ENCODE measurements around the gene TTC22.

TTC22 gene

GRCh38 chr1:54808443-54809207, 7.5 kb upstream of the TTC22 start:
- no peak for DNase-seq (ENCODE audit: low read depth, low spot score)

DNA sequence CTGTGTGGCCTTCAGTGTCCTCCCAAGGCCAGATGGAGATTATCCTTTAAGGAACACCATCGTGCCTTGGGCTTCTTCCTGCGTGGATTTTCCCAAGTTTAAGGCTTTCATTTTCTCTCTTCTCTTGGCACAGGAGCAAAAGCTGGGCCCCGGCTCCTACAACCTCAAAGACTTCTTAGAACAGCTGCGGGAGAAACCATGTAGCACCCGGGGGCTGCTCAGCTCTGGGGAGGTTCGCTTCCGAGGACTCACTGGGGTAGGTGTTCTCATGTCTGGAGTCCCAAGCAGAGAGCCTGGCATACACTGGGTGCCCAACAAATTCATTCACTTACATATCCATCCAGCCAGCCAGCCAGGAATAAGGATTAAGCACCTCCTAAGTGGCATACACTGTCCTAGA, 6.6 kb upstream of the TTC22 start:
- DNase-seq (ENCODE audit: low read depth, low spot score) = no peak

DNA sequence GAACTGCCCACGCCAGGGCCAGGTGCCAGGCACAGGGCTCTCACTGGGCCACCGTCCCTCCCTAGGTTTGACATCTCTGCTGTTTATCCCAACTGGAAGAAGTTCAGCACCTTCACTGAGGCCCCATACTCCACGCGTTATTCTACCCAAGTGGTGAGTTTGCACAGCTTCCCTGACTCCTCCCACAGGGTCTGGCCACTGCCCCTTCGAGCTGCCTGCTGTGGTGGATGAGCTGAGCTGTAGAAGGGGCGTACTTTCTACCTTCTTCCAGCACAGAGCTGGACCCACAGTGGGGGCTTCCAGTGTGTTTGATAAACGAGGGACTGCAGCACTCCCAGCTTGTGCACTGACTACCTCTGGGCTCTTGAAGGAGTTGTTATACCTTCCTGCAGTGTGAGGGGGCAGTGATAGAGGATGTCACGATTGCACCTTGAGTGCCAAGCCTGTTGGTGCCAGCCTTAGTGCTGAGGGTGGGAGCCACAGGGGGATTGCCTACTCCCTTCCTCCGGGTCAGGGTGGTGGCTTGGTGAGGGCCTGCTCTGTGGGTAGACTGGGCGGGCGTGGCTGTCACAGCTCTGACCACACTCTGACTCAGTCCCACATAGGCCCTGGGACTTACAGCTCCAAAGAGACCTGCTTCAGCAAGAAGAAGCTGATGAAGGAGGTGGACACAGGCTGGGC, 5.9 kb upstream of the TTC22 start:
- DNase-seq (ENCODE audit: low read depth, low spot score) = no peak

DNA sequence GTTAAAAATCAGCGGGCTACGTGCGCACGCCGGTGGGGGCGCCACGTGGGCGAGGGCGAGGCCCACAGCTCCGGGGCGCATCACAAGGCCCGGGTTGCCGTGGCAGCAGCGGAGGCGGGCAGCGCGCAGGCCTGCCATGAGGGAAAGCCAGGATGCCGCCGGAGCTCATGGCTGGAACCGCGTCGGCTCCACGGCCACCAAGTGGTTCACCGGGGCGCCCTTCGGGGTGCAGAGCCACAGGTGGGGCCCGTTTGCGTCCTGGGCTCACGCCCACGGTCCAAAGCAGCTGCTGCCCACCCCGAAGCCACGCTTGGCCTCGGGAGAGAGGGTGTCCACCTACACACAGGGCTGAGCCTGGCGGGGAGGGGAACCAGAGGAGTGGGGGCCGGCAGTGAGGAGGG, 4.9 kb upstream of the TTC22 start:
- DNase-seq (ENCODE audit: low read depth, low spot score) = no peak

GRCh38 chr1:54805466-54805865, 4.3 kb upstream of the TTC22 start:
- DNase-seq (ENCODE audit: low read depth, low spot score) = no peak

- no peak for DNase-seq (ENCODE audit: low read depth, low spot score)
Measured at GRCh38 chr1:54804471-54805132, 3.5 kb upstream of the TTC22 start.

DNA sequence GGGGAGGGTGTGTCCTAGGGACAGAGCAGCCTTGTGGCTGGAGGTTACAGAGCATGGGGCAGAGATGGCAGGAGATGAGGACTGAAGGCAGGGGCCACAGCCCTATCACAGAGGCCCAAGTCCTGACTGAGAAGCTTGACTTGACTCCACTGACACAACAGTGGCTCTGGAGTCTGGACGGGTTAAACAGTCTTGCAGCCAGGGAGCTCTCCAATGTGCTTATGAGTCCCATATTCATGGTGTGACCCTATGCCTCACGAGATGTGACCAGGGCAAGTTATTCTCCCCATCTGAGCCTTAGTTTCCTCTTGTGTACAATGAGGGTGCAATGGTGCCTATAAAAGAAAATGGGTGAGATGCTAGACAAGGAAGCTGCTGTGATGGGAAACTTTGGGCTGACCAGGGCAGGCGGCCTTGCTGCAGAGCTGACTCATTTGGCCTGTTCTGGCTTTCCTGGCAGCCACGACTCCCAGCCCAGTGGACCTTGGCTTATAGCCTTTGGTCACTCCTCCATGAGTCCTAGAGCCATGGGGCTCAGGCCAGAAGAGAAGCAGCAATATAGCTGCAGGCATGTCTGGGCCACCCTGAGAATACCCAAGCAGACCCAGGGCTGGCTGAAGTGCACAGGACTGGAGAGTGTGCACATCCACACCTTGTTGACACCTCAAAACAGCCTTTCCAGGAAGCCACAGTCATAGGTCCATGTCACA, 2.8 kb upstream of the TTC22 start:
- DNase-seq (ENCODE audit: low read depth, low spot score) = no peak

DNA sequence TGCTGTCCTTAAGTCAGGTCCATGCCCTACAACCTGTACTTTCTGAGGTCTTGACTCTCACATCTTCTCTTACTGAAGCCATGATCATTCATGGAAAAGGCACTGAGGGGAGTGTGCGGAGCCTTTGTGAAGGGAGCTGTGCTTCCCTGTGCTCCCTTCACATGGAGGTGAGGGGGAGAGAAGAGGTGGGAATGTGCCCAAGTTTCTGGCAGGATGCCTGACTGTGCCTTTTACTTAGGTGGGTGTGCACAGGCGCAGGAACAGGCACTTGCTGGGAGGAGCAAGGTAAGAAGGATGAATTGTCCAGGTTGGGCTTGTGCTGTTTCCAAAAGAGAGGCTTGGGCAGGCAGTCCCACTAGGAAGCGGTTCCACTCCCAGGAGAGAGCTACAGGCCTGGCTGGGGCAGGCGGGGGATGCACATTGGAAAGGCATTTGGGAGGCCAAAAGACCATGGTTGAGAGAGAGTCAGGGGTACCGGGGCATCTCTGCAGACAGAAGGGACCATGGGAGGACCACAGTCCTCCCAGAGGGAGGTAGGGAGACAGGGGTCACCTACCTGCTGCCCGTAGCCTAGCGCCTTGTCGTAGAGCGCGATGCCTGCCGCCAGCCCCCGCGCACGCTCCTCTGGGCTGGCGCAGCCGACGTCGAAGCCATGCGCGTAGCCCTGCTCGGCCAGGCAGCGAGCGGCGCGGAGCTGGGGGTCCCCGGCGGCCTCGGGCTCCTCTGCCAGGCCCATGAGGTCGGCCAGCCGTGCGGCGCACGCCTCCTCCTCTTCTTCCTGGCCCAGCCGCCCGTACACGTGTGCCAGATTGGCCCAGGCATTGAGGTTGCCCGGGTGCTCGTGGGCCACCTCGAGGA, 853 bp downstream of the TTC22 start:
- DNase-seq (ENCODE audit: low read depth, low spot score) = peak; percentile 27

GRCh38 chr1:54798769-54799641, 2.1 kb downstream of the TTC22 start:
- DNase-seq (ENCODE audit: low read depth, low spot score) = no peak

DNA sequence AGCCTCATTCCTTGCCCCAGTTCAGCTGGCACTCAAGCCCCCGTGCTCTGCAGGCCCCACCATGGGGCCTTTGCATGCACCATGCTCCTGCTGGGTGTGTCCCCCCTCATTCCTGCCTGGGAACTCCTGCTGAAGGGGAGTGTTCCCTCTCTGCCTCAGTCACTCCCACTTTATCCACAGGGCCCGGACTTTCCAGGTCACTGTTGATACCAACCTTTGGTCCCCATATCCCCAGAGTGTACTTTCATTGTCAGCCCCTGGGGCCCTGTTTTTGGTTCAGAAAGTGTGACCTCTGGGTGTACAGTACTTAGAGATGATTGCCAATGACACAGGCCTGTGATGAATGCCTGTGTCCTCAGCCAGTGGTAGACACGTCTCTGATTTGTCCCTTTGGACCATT, 2.9 kb downstream of the TTC22 start:
- DNase-seq (ENCODE audit: low read depth, low spot score) = no peak

- no peak for DNase-seq (ENCODE audit: low read depth, low spot score)
Measured at GRCh38 chr1:54796902-54797301, 4.2 kb downstream of the TTC22 start.

DNA sequence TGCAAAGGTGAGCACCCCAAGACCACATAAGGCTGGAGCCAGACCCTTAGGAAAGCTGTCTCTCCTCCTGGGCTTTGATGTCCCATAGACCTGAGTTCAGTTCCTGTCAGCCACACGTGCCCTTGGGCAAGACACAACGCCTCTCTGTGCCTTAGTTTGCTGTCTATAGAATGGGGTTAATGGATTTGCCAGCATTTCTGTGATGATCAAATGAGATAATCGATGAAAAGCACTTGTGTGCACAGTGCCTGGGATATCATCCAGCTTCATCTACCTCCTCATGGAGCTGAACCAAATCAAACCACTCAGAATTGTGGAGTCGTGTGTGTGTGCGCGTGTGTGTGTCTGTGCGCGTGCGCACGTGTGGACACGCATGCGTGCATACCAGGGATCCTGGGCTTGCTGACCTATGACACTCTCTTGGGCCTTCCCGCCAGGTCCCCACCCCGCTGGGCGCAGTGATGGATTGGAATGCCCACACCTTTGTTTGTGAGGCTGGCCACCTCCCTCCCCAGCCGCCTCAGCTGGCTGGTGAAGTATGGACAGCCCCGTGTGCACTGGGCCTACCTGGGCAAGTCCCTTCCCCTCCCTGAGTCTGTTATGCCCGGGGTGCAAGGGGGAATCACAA, 5.2 kb downstream of the TTC22 start:
- no peak for DNase-seq (ENCODE audit: low read depth, low spot score)

DNA sequence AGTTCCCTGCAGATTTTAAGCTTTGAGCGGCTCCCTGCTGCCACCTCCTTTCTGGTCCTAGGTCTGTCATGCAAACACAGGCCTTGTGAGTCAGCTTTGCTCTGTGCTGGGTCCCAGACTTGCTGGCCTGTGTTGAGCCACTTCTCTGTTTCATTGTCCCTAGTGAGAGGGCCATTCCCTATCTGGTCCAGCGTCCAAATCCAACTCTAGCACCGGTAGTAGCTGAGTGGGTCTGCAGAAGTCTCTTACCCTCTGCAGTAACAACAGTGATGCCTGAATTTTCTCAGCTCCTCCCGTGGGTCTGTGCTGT, 5.8 kb downstream of the TTC22 start:
- DNase-seq (ENCODE audit: low read depth, low spot score) = no peak

DNA sequence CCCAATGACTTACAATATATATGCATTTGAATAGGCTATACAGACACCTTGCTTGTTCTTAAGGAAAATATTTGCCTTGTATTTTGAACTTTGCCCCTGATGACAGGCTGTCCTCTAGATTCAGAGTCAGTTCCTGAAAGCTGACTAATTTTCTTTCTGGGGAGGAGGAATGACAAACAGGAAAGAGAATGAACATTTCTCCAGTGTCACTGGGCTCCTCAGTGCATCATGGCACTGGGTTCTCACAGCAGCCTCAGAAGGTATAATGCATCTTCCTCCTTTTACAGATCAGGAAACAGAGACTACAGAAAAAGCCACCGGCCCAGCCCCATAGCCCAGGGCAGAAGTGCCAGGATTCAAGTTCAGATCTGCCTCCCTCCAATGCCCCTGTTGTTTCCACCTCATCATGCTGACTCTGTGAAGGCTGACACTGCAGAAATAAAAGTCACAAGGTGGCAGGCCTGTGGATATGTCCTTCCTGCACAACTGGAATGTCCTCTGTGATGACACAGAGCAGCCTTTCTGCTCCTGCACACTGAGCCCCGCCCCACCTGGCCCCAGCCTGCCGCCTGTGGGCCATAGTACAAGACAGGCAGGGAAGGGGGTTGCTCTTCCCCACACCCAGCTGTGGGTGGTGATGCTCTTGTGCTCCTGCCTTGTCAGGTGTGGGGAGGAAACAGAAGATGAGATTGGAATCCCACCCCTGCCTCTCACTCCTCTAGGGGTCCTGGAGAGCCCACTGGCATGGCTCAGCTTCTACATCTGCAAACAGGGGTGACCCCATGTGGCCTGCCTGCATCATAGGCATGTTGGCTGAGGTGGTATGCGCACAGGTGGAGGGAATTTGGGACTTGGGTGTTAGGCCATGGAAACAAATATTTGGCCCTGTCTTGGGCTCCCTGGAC, 6.4 kb downstream of the TTC22 start:
- peak; percentile 23 for DNase-seq (ENCODE audit: low read depth, low spot score)

DNA sequence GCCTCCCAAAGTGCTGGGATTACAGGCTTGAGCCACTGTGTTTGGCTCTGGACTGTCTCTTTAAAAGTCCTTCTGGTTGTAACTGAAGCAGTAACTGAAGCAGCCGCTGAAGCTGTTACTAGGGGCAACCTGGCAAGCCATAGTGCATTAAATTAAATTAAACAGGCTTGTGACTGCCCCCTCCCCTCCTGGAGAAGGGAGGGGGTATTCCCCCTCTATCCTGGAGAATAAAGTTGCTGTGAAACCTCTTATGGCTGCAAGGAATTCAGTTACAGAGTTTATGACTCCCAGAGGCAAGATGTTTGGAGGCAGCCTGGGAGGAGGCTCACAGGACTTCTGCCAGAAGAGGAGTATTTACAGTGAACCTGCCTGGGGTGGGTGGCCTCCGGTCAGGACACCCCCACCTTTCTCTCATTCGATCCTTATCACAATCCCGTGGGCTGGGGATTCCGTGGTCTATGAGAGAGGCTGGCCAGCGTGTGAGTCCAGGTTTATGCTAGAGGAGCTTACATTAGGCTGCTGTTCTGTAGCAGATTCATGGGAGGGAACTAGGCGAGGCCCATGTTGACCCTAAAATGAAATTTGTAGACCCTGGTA, 8.3 kb downstream of the TTC22 start:
- no peak for DNase-seq (ENCODE audit: low read depth, low spot score)

GRCh38 chr1:54791880-54792522, 9.1 kb downstream of the TTC22 start:
- peak; percentile 78 for DNase-seq (ENCODE audit: low read depth, low spot score)

DNA sequence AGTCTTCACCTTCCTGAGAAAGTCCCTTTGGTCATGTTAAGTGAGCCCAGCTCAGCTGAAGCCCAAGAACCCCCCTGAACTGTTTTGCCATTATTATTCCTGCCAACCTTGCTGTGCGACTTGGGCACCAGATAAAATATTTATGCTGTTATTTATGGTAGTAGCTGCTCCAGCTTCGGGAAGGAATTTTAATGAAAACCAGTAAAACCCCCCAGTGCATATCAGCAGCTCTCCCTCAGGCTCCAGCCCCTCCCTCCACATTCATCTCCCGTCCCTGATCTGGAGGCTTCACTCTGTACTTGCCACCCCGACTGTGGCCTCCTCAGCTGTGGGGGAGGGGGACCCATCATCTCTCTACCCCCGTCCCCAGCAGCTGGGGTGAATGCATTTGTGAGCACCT, 12.7 kb downstream of the TTC22 start:
- no peak for DNase-seq (ENCODE audit: low read depth, low spot score)

- no peak for DNase-seq (ENCODE audit: low read depth, low spot score)
Measured at GRCh38 chr1:54787604-54788003, 13.5 kb downstream of the TTC22 start.
